Transverse colon (tissue), 4 donors: ENCODE measurements around the gene ITGB8. TPM values are rescaled to one million over a fixed set of nuclear protein-coding genes. Genes with fewer than 3 reads are reported as not detected.
A peak's percentile ranks its signal among the peaks of the same experiment; 100 is the strongest.

ENCODE experiments used
- DNase-seq: peaks from one replicate; pipeline ENCODE4 v3.0.0-alpha.2; 2019
- H3K27ac ChIP-seq, 4 donors: fragments of 200-600 bp; sonication (generic); 2 replicates each; pipeline ENCODE4 v1.5.1; 2016 to 2018; ENCODE audit warnings: inconsistent platforms in 4 of 4
- H3K27me3 ChIP-seq: fragments of 200-600 bp; sonication (generic); 2 replicates; pipeline ENCODE4 v1.5.1; 2017; ENCODE audit warnings: inconsistent platforms
- H3K36me3 ChIP-seq, 4 donors: fragments of 200-600 bp; sonication (generic); 2 replicates each; pipeline ENCODE4 v1.5.1; 2017 to 2019; ENCODE audit warnings: inconsistent platforms in 4 of 4
- H3K4me1 ChIP-seq, 4 donors: fragments of 200-600 bp; sonication (generic); 2 replicates each; pipeline ENCODE4 v1.5.1; 2017 to 2020; ENCODE audit warnings: inconsistent platforms in 4 of 4
- H3K4me3 ChIP-seq, 4 donors: fragments of 200-600 bp; sonication (generic); 1 replicate in 1 of 4; 2 replicates in 3 of 4; pipeline versions ENCODE4 v1.5.1 to v1.6.1; 2017 to 2019; ENCODE audit warnings: inconsistent platforms in 4 of 4
- H3K9me3 ChIP-seq, 2 donors: fragments of 200-600 bp; sonication (generic); 2 replicates each; pipeline ENCODE4 v1.5.1; 2017 to 2019; ENCODE audit warnings: inconsistent platforms in 2 of 2
- CTCF ChIP-seq, 5 experiments: fragments of 200-600 bp in 3 of 5; fragments of 450-650 bp in 2 of 5; sonication (generic) in 3 of 5; IDR thresholded peaks; 1 replicate in 2 of 5; 2 replicates in 3 of 5; pipeline ENCODE4 v1.5.1; 2016 to 2017; ENCODE audit warnings: antibody characterized with exemption in 5 of 5, inconsistent platforms in 3 of 5, mild to moderate bottlenecking in 2 of 5, moderate library complexity in 1 of 5
- EP300 ChIP-seq: sonication (generic); formaldehyde crosslinking; IDR thresholded peaks from one replicate; pipeline ENCODE4 v1.6.1; 2017; ENCODE audit warnings: antibody characterized with exemption, low read depth
- POLR2A ChIP-seq: fragments of 450-650 bp; IDR thresholded peaks from one replicate; pipeline ENCODE4 v1.6.1; 2016; ENCODE audit warnings: antibody characterized with exemption, mild to moderate bottlenecking, moderate library complexity
- POLR2AphosphoS5 ChIP-seq, 3 donors: sonication (generic); formaldehyde crosslinking; IDR thresholded peaks; one replicate each; pipeline ENCODE4 v1.6.1; 2016; ENCODE audit warnings: antibody characterized with exemption in 3 of 3
- WGBS, 2 donors: methylation state at CpG; one replicate each; pipeline ENCODE4 v1.1.5; 2018; ENCODE audit warnings: low coverage in 1 of 2; 5-methylcytosine and 5-hydroxymethylcytosine counted together
- in situ Hi-C, 4 donors: fragments of 200-750 bp; cut with MboI; loops; one replicate each; pipeline versions ENCODE4 v1.15.0 to v1.15.1; 2017; ENCODE audit warnings: low sequenced_read_pairs in 3 of 4, low pct_ligation_motif_present in 1 of 4, low pct_unique_long_range_greater_than_20kb in 1 of 4
- intact Hi-C: fragments of 100-400 bp; cut with DNase I; formaldehyde crosslinking; loops from one replicate; pipeline ENCODE4 v1.15.1; 2023; ENCODE audit warnings: low total_unique reads
- total RNA-seq, 4 donors: library from RNA; depleted of rRNA; stranded (reverse); fragments of >200 nt; gene quantifications; one replicate each; pipeline ENCODE4 v1.1.0, GENCODE V29; 2016

Gene ITGB8
- total RNA-seq, 4 donors from 2014 or later = 3.0 to 14.0 (median 8.6) TPM

DNA sequence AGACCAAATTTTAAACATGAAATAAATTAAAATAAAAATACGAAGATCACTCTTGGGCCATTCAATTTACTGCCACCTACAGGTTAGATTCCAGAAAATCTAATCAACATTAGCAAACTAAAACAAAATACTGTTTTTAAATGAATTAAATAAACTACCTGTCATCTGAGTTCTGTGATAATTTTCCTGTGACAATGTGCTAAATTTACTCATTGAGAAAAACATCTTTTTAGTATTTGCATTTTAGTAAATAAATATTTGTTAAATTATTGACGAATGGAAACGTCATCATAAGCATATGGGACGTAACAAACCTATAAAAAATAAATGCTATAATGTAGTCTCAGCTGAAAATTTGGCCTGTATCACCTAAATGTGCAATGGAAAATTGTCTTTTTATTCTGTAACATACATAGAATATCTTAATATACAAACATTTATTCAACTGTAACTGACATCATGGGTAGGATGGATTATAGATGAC, 72.1 kb downstream of the ITGB8 start:
- no peaks in the 10 kb centered on the region for H3K36me3 ChIP-seq
- H3K9me3 ChIP-seq = no peaks in the 10 kb centered on the region
- intact Hi-C loops = no loop called here
- TF ChIP-seq POLR2AphosphoS5 (IDR thresholded peaks at IDR 0.05) = no peak
- TF ChIP-seq CTCF (IDR thresholded peaks at IDR 0.05) = peak in 4 of 5 experiments; percentile 14 to 36 (median 20)
- in situ Hi-C loops = no loop called here
- peaks cover 0 to 15% (median 2%) of the 10 kb centered on the region in 4 donors for H3K4me1 ChIP-seq
- no peak overlapping the region for H3K4me3 ChIP-seq
- WGBS, 2 donors = 74 to 77% methylated on average over 4 of the region's 4 CpGs
- H3K27me3 ChIP-seq = no peaks in the 10 kb centered on the region
- no peak for DNase-seq
- no peak overlapping the region for H3K27ac ChIP-seq

DNA sequence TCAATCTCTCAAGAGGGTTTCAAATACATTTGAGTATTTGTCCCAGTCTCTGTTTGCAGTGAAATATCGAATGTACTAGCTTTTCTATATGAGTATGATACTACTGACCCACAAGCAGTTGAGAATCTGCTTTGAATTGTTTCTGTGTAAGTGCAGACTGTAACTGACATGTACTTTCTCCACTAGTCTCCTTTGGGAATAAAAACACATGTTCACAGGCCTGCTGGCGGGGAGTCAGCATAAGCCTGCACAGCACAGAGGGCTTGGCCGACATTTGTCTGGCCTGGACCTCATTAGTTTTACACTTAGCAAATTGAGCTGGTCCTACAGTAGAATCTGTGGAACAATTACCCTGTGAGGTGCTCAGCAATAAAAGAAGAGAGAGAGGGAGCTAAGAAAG, 72.6 kb downstream of the ITGB8 start:
- H3K4me1 ChIP-seq = peaks cover 0 to 18% (median 3%) of the 10 kb centered on the region in 4 donors
- WGBS, 2 donors = 66 to 86% methylated on average over 1 to 3 of the region's 3 CpGs
- no peaks in the 10 kb centered on the region for H3K9me3 ChIP-seq
- TF ChIP-seq CTCF (IDR thresholded peaks at IDR 0.05) (no peak), POLR2AphosphoS5 (IDR thresholded peaks at IDR 0.05) (no peak), POLR2A (no peak), EP300 (no peak)
- in situ Hi-C loops = no loop called here
- intact Hi-C loops = no loop called here
- no peak overlapping the region for H3K4me3 ChIP-seq
- no peaks in the 10 kb centered on the region for H3K36me3 ChIP-seq
- H3K27ac ChIP-seq = no peak overlapping the region
- no peak for DNase-seq
- H3K27me3 ChIP-seq = no peaks in the 10 kb centered on the region

DNA sequence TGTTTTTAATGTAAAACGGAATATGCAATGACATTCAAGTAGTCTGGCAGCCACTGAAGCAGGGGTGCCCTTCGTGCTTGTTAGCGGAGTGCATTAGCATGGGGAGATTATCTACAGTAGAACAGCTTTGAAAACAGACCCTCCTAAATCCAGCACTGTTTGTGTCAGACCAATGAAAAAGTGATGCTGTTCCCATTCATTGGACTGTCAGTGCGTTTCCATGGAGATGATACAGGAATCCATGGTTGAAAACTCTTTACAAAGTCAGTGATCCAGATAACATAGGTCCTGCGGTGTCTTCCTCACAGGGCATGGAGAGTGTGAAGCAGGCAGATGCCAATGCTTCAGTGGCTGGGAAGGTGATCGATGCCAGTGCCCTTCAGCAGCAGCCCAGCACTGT, 73.6 kb downstream of the ITGB8 start:
- in situ Hi-C loops (no loop called here), intact Hi-C loops (no loop called here)
- Histone ChIP-seq H3K4me3 (no peak overlapping the region), H3K4me1 (peaks cover 0 to 18% (median 3%) of the 10 kb centered on the region in 4 donors), H3K27me3 (no peaks in the 10 kb centered on the region), H3K9me3 (no peaks in the 10 kb centered on the region), H3K36me3 (no peaks in the 10 kb centered on the region), H3K27ac (no peak overlapping the region)
- 60 to 82% methylated on average over 1 to 6 of the region's 6 CpGs for WGBS, 2 donors
- DNase-seq = no peak
- TF ChIP-seq POLR2A = no peak
- no peak for TF ChIP-seq POLR2AphosphoS5 (IDR thresholded peaks at IDR 0.05)
- TF ChIP-seq CTCF (IDR thresholded peaks at IDR 0.05) = no peak
- TF ChIP-seq EP300 = no peak

- H3K27ac ChIP-seq = peak overlapping the region in 1 of 4 donors; percentile 49
- no peaks in the 10 kb centered on the region for H3K36me3 ChIP-seq
- TF ChIP-seq POLR2A (no peak), POLR2AphosphoS5 (IDR thresholded peaks at IDR 0.05) (peak in 2 of 3 donors; percentile 17 to 19), CTCF (IDR thresholded peaks at IDR 0.05) (no peak), EP300 (no peak)
- no peak for DNase-seq
- peaks cover 0 to 17% (median 3%) of the 10 kb centered on the region in 4 donors for H3K4me1 ChIP-seq
- in situ Hi-C loops = no loop called here
- WGBS, 2 donors = 57 to 63% methylated on average over 2 to 5 of the region's 5 CpGs
- intact Hi-C loops = no loop called here
- no peak overlapping the region for H3K4me3 ChIP-seq
- no peaks in the 10 kb centered on the region for H3K9me3 ChIP-seq
- H3K27me3 ChIP-seq = no peaks in the 10 kb centered on the region
Observed at GRCh38 chr7:20407585-20408466, 77.1 kb downstream of the ITGB8 start.
